ENCODE data around the gene RGS16. TPM values are rescaled to one million over a fixed set of nuclear protein-coding genes. Genes with fewer than 3 reads are reported as not detected.
A peak's percentile ranks its signal among the peaks of the same experiment; 100 is the strongest.

The RGS16 gene
- total and polyA plus RNA-seq, 7 experiments from 2014 or later: 0.10 to 17.5 (median 0.54) TPM

- no peaks in the 10 kb centered on the region for H3K9me3 ChIP-seq (ENCODE audit: control insufficient read depth in 2 of 3, low read length in 3 of 3)
- H3K9me3 Mint-ChIP-seq: no peaks in the 10 kb centered on the region
- H3K27me3 Mint-ChIP-seq: peaks cover 0 to 33% (median 0%) of the 10 kb centered on the region in 5 donors
- DNase-seq (no peak), ATAC-seq (no peak)
- H3K4me1 ChIP-seq (ENCODE audit: control insufficient read depth in 2 of 2, insufficient read depth in 2 of 2, low read length in 2 of 2): peaks cover 13 to 37% of the 10 kb centered on the region in 2 donors
- no peak overlapping the region for H3K27ac Mint-ChIP-seq
- H3K36me3 ChIP-seq (ENCODE audit: control insufficient read depth in 2 of 3, insufficient read depth in 3 of 3, low read length in 3 of 3): no peaks in the 10 kb centered on the region
- intact Hi-C loops (cut with micrococcal nuclease): loop anchor here in 1 of 2 donors (1.0 kb wide), 1 partner anchor 9 kb away; no protein-coding TSS in a partner anchor
- no peak overlapping the region for H3K4me3 Mint-ChIP-seq
- H3K36me3 Mint-ChIP-seq: peaks cover 0 to 5% (median 0%) of the 10 kb centered on the region in 5 donors
- H3K27ac ChIP-seq (ENCODE audit: low read depth, low read length): no peak overlapping the region
- POLR2A ChIA-PET: interaction anchor here (2.7 kb wide), 1 partner anchor 10 kb away, joined by 9 read pairs; no protein-coding TSS in a partner anchor
- no peak overlapping the region for H3K4me3 ChIP-seq (ENCODE audit: low read length)
- CTCF ChIA-PET: no interaction called here
- no peaks in the 10 kb centered on the region for H3K27me3 ChIP-seq (ENCODE audit: control insufficient read depth in 2 of 2, insufficient read depth in 2 of 2, low read length in 2 of 2)
- H3K4me1 Mint-ChIP-seq: peaks cover 33 to 69% (median 35%) of the 10 kb centered on the region in 7 donors
Observed at GRCh38 chr1:182626527-182626926, 22.3 kb upstream of the RGS16 start.

GRCh38 chr1:182625719-182626504 is 21.7 kb upstream of the RGS16 start:
- intact Hi-C loops (cut with micrococcal nuclease): loop anchor here in 1 of 2 donors (1.0 kb wide), 1 partner anchor 9 kb away; no protein-coding TSS in a partner anchor
- no peaks in the 10 kb centered on the region for H3K27me3 ChIP-seq (ENCODE audit: control insufficient read depth in 2 of 2, insufficient read depth in 2 of 2, low read length in 2 of 2)
- Mint-ChIP-seq H3K4me1 (peaks cover 32 to 70% (median 33%) of the 10 kb centered on the region in 7 donors), H3K27me3 (peaks cover 0 to 30% (median 0%) of the 10 kb centered on the region in 5 donors), H3K4me3 (no peak overlapping the region), H3K27ac (peak overlapping the region in 1 of 9 donors; percentile 22), H3K36me3 (peaks cover 0 to 9% (median 3%) of the 10 kb centered on the region in 5 donors), H3K9me3 (peaks cover 0 to 4% (median 4%) of the 10 kb centered on the region in 11 donors)
- no peaks in the 10 kb centered on the region for H3K9me3 ChIP-seq (ENCODE audit: control insufficient read depth in 2 of 3, low read length in 3 of 3)
- ChIA-PET POLR2A (interaction anchor here (2.7 kb wide), 1 partner anchor 9 kb away, joined by 9 read pairs; no protein-coding TSS in a partner anchor), CTCF (no interaction called here)
- no peaks in the 10 kb centered on the region for H3K36me3 ChIP-seq (ENCODE audit: control insufficient read depth in 2 of 3, insufficient read depth in 3 of 3, low read length in 3 of 3)
- no peak for ATAC-seq
- H3K27ac ChIP-seq (ENCODE audit: low read depth, low read length): no peak overlapping the region
- no peak for DNase-seq
- H3K4me3 ChIP-seq (ENCODE audit: low read length): no peak overlapping the region
- H3K4me1 ChIP-seq (ENCODE audit: control insufficient read depth in 2 of 2, insufficient read depth in 2 of 2, low read length in 2 of 2): peaks cover 13 to 37% of the 10 kb centered on the region in 2 donors

- Mint-ChIP-seq H3K4me3 (peak overlapping the region in 1 of 10 donors; percentile 31), H3K4me1 (peaks cover 24 to 65% (median 28%) of the 10 kb centered on the region in 7 donors), H3K27ac (peak overlapping the region in 2 of 9 donors; percentile 22 to 65), H3K27me3 (peaks cover 0 to 28% (median 0%) of the 10 kb centered on the region in 5 donors), H3K9me3 (peaks cover 0 to 10% (median 8%) of the 10 kb centered on the region in 11 donors), H3K36me3 (peaks cover 0 to 12% (median 6%) of the 10 kb centered on the region in 5 donors)
- POLR2A ChIA-PET: interaction anchor here (1.2 to 2.7 kb wide), 2 partner anchors 8 to 21 kb away, joined by 4 to 9 read pairs; partner anchors contain the start of gene RGS16
- H3K4me1 ChIP-seq (ENCODE audit: control insufficient read depth in 2 of 2, insufficient read depth in 2 of 2, low read length in 2 of 2): peaks cover 8 to 34% of the 10 kb centered on the region in 2 donors
- no peak overlapping the region for H3K4me3 ChIP-seq (ENCODE audit: low read length)
- no peak for DNase-seq
- no peak overlapping the region for H3K27ac ChIP-seq (ENCODE audit: low read depth, low read length)
- no peaks in the 10 kb centered on the region for H3K36me3 ChIP-seq (ENCODE audit: control insufficient read depth in 2 of 3, insufficient read depth in 3 of 3, low read length in 3 of 3)
- ATAC-seq: no peak
- no peaks in the 10 kb centered on the region for H3K9me3 ChIP-seq (ENCODE audit: control insufficient read depth in 2 of 3, low read length in 3 of 3)
- no peaks in the 10 kb centered on the region for H3K27me3 ChIP-seq (ENCODE audit: control insufficient read depth in 2 of 2, insufficient read depth in 2 of 2, low read length in 2 of 2)
- CTCF ChIA-PET: no interaction called here
- intact Hi-C loops (cut with micrococcal nuclease): no loop called here
Observed at GRCh38 chr1:182625024-182625423, 20.8 kb upstream of the RGS16 start.

GRCh38 chr1:182624577-182624976 is 20.4 kb upstream of the RGS16 start:
- peaks cover 0 to 10% (median 8%) of the 10 kb centered on the region in 11 donors for H3K9me3 Mint-ChIP-seq
- ATAC-seq: peak; percentile 41

GRCh38 chr1:182622901-182623528 is 18.8 kb upstream of the RGS16 start:
- H3K9me3 ChIP-seq (ENCODE audit: control insufficient read depth in 2 of 3, low read length in 3 of 3): no peaks in the 10 kb centered on the region
- peaks cover 0 to 14% (median 9%) of the 10 kb centered on the region in 11 donors for H3K9me3 Mint-ChIP-seq
- ATAC-seq (no peak), DNase-seq (no peak)
- H3K4me3 ChIP-seq (ENCODE audit: low read length): no peak overlapping the region
- peaks cover 0 to 16% (median 6%) of the 10 kb centered on the region in 5 donors for H3K36me3 Mint-ChIP-seq
- peak overlapping the region in 1 of 9 donors; percentile 52 for H3K27ac Mint-ChIP-seq
- H3K4me1 Mint-ChIP-seq: peaks cover 12 to 69% (median 16%) of the 10 kb centered on the region in 7 donors
- peaks cover 0 to 24% of the 10 kb centered on the region in 2 donors for H3K4me1 ChIP-seq (ENCODE audit: control insufficient read depth in 2 of 2, insufficient read depth in 2 of 2, low read length in 2 of 2)
- no peaks in the 10 kb centered on the region for H3K27me3 ChIP-seq (ENCODE audit: control insufficient read depth in 2 of 2, insufficient read depth in 2 of 2, low read length in 2 of 2)
- H3K27me3 Mint-ChIP-seq: peaks cover 0 to 35% (median 0%) of the 10 kb centered on the region in 5 donors
- CTCF ChIA-PET: no interaction called here
- H3K4me3 Mint-ChIP-seq: no peak overlapping the region
- H3K27ac ChIP-seq (ENCODE audit: low read depth, low read length): no peak overlapping the region
- POLR2A ChIA-PET: interaction anchor here (0.9 kb wide), 1 partner anchor 19 kb away, joined by 3 read pairs; the partner anchor contains the start of gene RGS16
- H3K36me3 ChIP-seq (ENCODE audit: control insufficient read depth in 2 of 3, insufficient read depth in 3 of 3, low read length in 3 of 3): no peaks in the 10 kb centered on the region
- intact Hi-C loops (cut with micrococcal nuclease): no loop called here

More at GRCh38 chr1:182624577-182624976, 20.4 kb upstream of the RGS16 start:
- DNase-seq: peak in 1 of 9 donors; percentile 16
- ChIA-PET POLR2A (interaction anchor here (1.2 kb wide), 1 partner anchor 20 kb away, joined by 4 read pairs; the partner anchor contains the start of gene RGS16), CTCF (no interaction called here)
- intact Hi-C loops (cut with micrococcal nuclease): loop anchor here in 1 of 2 donors (1.0 kb wide), 1 partner anchor 9 kb away; no protein-coding TSS in a partner anchor
- Histone ChIP-seq H3K27me3 (ENCODE audit: control insufficient read depth in 2 of 2, insufficient read depth in 2 of 2, low read length in 2 of 2) (no peaks in the 10 kb centered on the region), H3K4me3 (ENCODE audit: low read length) (no peak overlapping the region), H3K4me1 (ENCODE audit: control insufficient read depth in 2 of 2, insufficient read depth in 2 of 2, low read length in 2 of 2) (peaks cover 4 to 30% of the 10 kb centered on the region in 2 donors), H3K36me3 (ENCODE audit: control insufficient read depth in 2 of 3, insufficient read depth in 3 of 3, low read length in 3 of 3) (no peaks in the 10 kb centered on the region), H3K27ac (ENCODE audit: low read depth, low read length) (no peak overlapping the region), H3K9me3 (ENCODE audit: control insufficient read depth in 2 of 3, low read length in 3 of 3) (no peaks in the 10 kb centered on the region)
- Mint-ChIP-seq H3K27me3 (peaks cover 0 to 28% (median 0%) of the 10 kb centered on the region in 5 donors), H3K4me3 (no peak overlapping the region), H3K4me1 (peaks cover 19 to 61% (median 24%) of the 10 kb centered on the region in 7 donors), H3K36me3 (peaks cover 0 to 13% (median 6%) of the 10 kb centered on the region in 5 donors), H3K27ac (peak overlapping the region in 3 of 9 donors; percentile 22 to 65 (median 32))

GRCh38 chr1:182621906-182622305 is 17.7 kb upstream of the RGS16 start:
- no peak overlapping the region for H3K4me3 Mint-ChIP-seq
- POLR2A ChIA-PET: no interaction called here
- H3K9me3 ChIP-seq (ENCODE audit: control insufficient read depth in 2 of 3, low read length in 3 of 3): no peaks in the 10 kb centered on the region
- peaks cover 0 to 39% (median 0%) of the 10 kb centered on the region in 5 donors for H3K27me3 Mint-ChIP-seq
- H3K36me3 Mint-ChIP-seq: peaks cover 0 to 16% (median 6%) of the 10 kb centered on the region in 5 donors
- CTCF ChIA-PET: interaction anchor here (1.5 kb wide), 1 partner anchor 161 kb away, joined by 4 read pairs; no protein-coding TSS in a partner anchor
- H3K27ac Mint-ChIP-seq: no peak overlapping the region
- intact Hi-C loops (cut with micrococcal nuclease): no loop called here
- ATAC-seq (no peak), DNase-seq (no peak)
- H3K9me3 Mint-ChIP-seq: peaks cover 0 to 14% (median 9%) of the 10 kb centered on the region in 11 donors
- no peaks in the 10 kb centered on the region for H3K27me3 ChIP-seq (ENCODE audit: control insufficient read depth in 2 of 2, insufficient read depth in 2 of 2, low read length in 2 of 2)
- no peaks in the 10 kb centered on the region for H3K36me3 ChIP-seq (ENCODE audit: control insufficient read depth in 2 of 3, insufficient read depth in 3 of 3, low read length in 3 of 3)
- H3K4me1 ChIP-seq (ENCODE audit: control insufficient read depth in 2 of 2, insufficient read depth in 2 of 2, low read length in 2 of 2): peaks cover 5 to 25% of the 10 kb centered on the region in 2 donors
- H3K4me3 ChIP-seq (ENCODE audit: low read length): no peak overlapping the region
- no peak overlapping the region for H3K27ac ChIP-seq (ENCODE audit: low read depth, low read length)
- peaks cover 16 to 77% (median 22%) of the 10 kb centered on the region in 7 donors for H3K4me1 Mint-ChIP-seq

Data from naive thymus-derived CD4-positive, alpha-beta T cell (primary cell).